Inflammatory macrophage treated with lipopolysaccharide for 1 hour (primary cell): ENCODE measurements around the gene VPS4B.
"Not testable (repeated sequence)": the region's sequence is repeated elsewhere in the genome, so short reads cannot be mapped to it uniquely, and the experiment has no call there.

Experiments used
- DNase-seq, 2 donors: peaks; one replicate each; pipeline ENCODE4 v3.0.0-alpha.2; 2020 to 2022

VPS4B gene

GRCh38 chr18:63422087-63422863 is at the start of gene VPS4B:
TSS of gene VPS4B (minus strand) at chr18:63422476. CDS start at chr18:63422259, 217 bp downstream.
- peak; percentile 100 for DNase-seq

DNA sequence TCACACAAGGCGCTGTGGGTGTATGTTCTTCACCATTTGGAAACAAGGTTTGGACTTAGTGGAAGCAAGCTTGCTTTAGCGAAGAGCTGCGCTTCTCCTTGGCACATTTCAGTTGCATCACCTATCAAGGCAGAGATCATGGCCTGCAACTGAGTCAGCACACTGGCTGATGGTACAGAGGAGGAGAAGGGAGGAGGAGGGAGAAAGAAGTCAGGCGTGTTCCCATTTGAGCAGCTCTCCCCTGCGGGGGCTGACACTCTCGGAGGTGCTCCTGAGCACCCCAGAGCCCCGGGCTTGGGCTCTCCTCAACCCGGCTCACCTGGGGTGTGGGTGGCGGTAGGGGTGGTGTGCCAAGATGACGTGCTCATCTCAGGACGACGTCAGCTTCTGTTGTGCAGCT is 48.5 kb upstream of the VPS4B start:
- no peak for DNase-seq

GRCh38 chr18:63468575-63468974 is 46.3 kb upstream of the VPS4B start:
- DNase-seq = no peak

GRCh38 chr18:63467699-63468098 is 45.4 kb upstream of the VPS4B start:
- no peak for DNase-seq

DNA sequence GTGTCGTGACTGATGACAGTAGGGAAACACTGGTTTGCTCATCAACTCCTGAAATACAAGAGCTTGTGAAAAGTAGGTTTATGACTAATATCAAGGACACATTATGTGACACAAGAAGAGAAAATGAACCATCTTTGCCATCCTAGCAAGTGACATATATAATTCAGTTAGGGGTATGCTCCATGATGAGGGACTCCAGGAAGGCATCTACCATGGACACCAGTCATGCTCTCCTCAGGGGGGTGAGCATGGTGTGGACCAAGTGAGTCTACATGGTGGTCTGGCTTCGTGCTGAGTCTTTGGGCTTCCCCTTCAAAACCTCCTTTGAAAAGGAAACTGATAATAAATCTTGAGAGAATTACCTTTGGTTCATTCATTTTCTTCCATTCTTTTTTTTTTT is 42.8 kb upstream of the VPS4B start:
- no peak for DNase-seq

GRCh38 chr18:63464434-63464833 is 42.2 kb upstream of the VPS4B start:
- no peak for DNase-seq

DNA sequence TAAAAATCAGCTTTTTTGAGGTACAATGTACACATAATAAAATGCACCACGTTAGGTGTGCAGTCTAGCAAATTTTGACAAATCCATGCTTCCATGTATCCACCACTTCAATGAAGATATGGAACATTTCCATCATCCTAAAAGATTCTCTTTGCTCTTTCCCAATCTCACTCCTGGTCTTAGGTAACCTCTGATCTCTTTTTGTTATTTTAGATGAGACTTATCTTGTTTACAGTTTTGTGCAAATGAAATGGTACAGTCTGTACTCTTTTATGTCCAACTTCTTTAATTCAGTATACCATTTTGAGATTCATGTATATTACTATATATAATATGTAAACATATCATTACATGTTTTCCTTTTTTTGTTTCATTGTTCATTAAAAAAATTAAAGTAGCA is 38.1 kb upstream of the VPS4B start:
- no peak for DNase-seq

DNA sequence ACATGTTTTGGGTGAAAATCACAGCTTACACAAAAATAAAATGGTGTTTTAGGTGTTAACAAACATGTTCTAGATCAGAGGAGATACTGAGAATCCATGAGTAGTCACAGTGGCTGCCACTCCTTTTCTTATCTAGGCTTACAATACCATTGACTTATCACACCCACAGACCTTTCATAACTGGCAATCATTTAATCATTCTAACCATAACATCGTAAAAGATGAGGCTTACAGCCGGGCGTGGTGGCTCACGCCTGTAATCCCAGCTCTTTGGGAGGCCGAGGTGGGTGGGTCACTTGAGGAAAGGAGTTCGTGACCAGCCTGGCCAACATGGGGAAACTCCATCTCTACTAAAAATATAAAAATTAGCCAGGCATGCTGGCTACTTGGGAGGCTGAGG is 35.7 kb upstream of the VPS4B start:
- DNase-seq = no peak

DNA sequence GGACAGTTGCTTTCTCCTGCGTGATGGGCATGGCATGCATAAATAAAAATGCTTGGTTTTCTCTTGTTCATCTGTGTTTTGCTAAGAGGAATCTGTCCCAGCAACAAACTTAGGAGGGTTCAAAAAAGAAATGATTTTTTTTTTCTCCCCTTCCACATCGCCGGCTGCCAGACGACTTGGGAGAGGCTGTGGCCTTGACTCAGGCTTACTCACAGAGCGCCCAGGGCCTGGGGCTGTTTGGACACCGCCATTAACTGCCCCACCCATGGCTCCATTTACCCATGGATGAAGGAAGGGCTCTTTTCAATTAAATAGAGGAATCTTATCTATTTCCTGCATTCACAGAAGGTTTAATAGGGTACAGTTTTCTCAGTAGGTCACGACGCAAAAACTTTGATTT is 32.2 kb upstream of the VPS4B start:
- no peak for DNase-seq

DNA sequence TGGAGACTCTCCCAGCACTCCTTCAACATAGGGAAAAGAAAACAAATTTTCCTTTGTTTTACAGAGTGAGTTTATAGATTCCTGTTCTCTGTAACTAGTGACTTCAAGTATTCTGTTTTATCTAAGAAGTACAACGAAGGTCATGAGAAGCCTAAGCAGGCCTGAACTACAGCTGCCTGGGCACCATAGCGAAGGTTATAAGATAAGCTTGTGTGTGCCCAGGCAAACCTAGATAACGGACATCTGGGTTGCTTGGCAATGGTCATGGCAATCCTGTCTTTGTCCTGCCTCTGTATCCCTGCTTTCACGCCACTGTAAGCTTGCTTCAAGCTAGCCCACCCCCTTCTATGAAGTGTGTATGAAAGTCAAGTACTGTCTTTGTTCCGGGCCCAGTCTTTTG is 30.5 kb upstream of the VPS4B start:
- DNase-seq = not testable (repeated sequence)

- DNase-seq = no peak
Measured at GRCh38 chr18:63451799-63452660, 29.8 kb upstream of the VPS4B start.

DNA sequence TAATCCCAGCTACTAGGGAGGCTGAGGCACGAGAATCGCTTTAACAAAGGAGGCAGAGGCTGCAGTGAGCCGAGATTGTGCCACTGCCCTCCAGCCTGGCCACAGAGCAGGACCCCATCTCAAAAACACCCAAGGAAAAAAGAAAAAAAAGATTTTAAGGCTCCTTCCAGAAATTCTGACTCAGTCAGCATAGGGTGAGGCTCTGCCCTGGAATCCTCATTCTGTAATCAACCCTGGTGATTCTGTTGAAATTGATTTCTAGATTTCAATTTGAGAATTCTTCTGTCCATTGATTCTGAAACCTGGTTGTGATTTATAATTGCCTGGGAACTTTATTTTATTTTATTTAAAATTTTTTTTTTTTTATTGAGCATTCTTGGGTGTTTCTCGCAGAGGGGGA is 27.1 kb upstream of the VPS4B start:
- DNase-seq = no peak

DNA sequence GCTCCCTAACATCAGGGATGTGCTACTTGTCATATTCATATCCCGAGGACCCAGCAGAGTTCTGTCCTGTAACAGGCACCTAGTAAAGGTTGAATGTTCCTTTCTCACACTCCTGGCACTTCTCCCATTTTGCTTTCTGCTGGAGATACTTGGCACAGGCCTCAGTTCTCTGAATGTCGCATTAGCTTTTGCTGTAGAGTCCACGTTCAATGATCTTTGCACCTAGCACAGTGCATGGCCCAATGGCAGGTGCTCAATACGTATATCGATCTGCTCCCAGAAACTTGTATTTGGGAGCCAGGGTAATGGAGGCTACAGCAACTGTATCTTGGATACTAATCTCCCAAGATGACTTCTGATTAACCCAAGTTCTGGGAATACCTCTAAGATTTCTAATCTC is 24.8 kb upstream of the VPS4B start:
- DNase-seq = no peak

GRCh38 chr18:63446266-63446665 is 24.0 kb upstream of the VPS4B start:
- DNase-seq = no peak

GRCh38 chr18:63445037-63445436 is 22.8 kb upstream of the VPS4B start:
- DNase-seq = no peak

DNA sequence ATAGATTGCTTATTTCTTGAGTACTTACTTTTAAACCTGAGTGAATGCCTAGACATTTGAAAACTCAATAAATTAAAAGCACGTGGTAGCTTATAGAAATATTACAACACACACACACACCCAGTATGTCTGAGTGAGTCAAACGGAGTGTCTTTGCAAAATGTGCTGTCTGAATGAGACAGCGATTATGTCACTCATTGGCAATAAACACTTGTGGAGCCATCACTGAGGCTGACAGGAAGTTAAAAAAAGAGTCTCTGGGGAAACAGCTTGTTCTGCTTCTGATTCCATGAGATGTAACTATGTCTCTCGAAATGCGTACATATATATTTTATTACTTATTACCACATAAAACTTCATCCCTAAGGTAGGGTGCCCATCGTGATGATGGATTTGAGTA is 22.3 kb upstream of the VPS4B start:
- peak; percentile 87 to 98 for DNase-seq

DNA sequence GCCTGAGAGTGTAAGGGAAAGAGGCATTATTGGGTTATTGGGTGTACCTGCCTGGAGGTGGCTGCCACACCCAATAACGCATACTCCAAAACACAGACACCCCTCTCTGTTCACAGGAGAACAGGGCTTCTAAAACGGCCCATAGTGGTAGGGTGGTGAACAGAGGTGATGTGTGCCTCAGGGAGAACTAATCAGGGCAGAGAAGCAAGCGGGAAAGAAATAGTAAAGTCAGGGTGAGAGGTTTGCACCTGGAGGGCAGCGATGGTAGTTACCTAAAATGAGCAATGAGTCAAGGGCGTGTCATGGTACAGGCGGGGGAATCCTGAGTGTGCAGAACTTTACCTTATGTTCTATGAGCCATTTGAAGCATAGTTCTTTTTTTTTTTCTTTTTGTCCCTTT is 21.6 kb upstream of the VPS4B start:
- no peak for DNase-seq

DNA sequence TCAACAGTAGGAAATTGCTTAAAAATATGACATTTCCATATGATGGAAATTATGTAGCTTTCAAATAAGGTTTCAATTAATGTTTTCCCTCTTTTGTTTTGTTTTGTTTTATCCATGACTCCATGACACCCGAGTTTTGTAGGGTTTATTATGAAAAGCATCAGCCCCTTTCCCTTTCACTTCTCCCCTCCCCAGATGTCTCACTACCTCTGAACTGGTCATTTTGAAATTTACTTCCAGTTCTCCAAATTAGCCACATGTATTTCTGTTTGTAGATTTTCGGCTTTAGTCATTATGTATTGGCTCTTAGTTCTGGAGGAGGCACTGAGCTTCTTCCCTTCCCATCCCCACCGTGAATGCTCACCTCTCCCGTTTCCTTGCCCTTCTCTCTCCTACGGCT is 18.6 kb upstream of the VPS4B start:
- peak; percentile 71 to 76 for DNase-seq

DNA sequence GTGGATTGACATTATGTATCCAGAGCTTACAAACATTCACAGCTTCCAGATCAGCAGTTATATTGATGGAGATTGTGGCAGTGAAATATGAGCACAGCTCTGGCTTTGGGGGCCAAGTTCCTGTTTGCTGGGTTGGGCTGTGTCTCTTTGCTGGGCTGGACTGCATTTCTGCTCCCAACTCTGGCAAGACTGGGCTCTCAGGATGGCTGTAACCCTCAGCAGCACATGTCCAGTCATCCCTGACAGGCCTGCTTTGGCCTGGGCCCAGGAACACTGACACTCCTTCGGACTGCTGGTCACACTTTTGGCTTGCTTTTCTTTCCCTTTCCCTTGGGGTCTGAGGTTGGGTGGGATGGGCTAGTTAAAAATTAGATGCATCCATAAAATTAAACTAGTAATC is 17.9 kb upstream of the VPS4B start:
- no peak for DNase-seq

DNA sequence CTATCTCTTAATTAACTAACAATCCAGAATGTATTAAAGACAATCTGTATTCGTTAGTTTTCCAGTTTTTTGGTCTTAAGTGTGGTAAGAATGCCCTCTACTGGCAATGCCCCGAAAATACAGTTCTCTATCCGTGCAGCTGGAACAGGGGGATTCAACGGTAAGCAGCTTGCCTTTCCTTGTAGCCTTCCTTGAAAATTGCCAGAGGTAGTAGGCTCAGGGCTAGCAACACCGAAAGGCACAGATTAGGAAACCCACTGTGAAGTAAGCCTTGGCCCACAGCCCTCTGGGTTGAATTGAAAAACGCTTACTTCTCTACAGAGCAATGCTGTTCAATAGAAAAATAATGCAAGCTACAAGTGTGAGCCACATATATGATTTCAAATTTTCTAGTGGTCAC is 17.1 kb upstream of the VPS4B start:
- DNase-seq = peak; percentile 31 to 84

- no peak for DNase-seq
Measured at GRCh38 chr18:63438181-63438580, 15.9 kb upstream of the VPS4B start.

GRCh38 chr18:63433334-63433866 is 11.1 kb upstream of the VPS4B start:
- DNase-seq = no peak

DNA sequence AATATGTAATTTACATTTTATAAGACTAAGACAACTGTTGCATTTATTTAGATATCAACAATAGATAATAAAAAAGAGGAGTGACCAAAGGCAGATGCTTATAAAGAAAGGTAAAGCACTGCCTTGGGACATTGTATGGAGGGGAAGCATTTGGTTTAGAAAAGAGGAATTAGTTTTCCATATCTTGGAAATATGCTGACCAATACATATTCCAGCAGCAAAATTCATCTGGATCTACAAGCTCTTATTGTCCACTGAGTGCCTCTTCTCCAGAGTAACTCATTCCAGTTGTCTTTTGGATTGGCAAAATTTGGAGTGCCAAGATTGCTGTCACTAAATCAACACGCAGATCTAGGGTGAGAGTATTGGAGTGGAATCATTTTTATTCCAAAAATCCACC is 8.9 kb upstream of the VPS4B start:
- no peak for DNase-seq

GRCh38 chr18:63430526-63430925 is 8.2 kb upstream of the VPS4B start:
- no peak for DNase-seq
